Vagina (tissue), 2 donors: Measurements from ENCODE around the gene NT5DC4. TPM values are rescaled to one million over a fixed set of nuclear protein-coding genes. Genes with fewer than 3 reads are reported as not detected.

Experiments
- DNase-seq, 2 donors: peaks; one replicate each; pipeline ENCODE4 v3.0.0-alpha.2; 2017; ENCODE audit errors: extremely low spot score in 2 of 2
- H3K27ac ChIP-seq: fragments of 200-600 bp; sonication (generic); one replicate; pipeline ENCODE4 v1.5.1; 2019
- H3K27me3 ChIP-seq: fragments of 200-600 bp; sonication (generic); one replicate; pipeline ENCODE4 v1.5.1; 2019
- H3K36me3 ChIP-seq, 2 donors: fragments of 200-600 bp; sonication (generic); one replicate each; pipeline ENCODE4 v1.5.1; 2017 to 2019
- H3K4me1 ChIP-seq: fragments of 200-600 bp; sonication (generic); one replicate; pipeline ENCODE4 v1.5.1; 2019
- H3K4me3 ChIP-seq, 2 donors: fragments of 200-600 bp; sonication (generic); 1 replicate in 1 of 2; 2 replicates in 1 of 2; pipeline ENCODE4 v1.5.1; 2016 to 2019
- H3K9me3 ChIP-seq: fragments of 200-600 bp; sonication (generic); one replicate; pipeline ENCODE4 v1.5.1; 2019
- POLR2A ChIP-seq, 2 donors: fragments of 450-650 bp; IDR thresholded peaks; one replicate each; pipeline ENCODE4 v1.6.1; 2017; ENCODE audit warnings: antibody characterized with exemption in 2 of 2, mild to moderate bottlenecking in 2 of 2, moderate library complexity in 2 of 2
- POLR2AphosphoS5 ChIP-seq, 2 donors: sonication (generic); formaldehyde crosslinking; IDR thresholded peaks; one replicate each; pipeline ENCODE4 v1.9.0; 2017; ENCODE audit warnings: antibody characterized with exemption in 2 of 2, mild to moderate bottlenecking in 2 of 2, low read depth in 1 of 2; ENCODE audit not compliant: insufficient read depth in 1 of 2
- intact Hi-C: fragments of 100-400 bp; cut with DNase I; formaldehyde crosslinking; loops from one replicate; pipeline ENCODE4 v1.15.1; 2023
- total RNA-seq: library from RNA; depleted of rRNA; stranded (reverse); fragments of >200 nt; gene quantifications from one replicate; pipeline ENCODE4 v1.2.3, GENCODE V29; 2016
- TF ChIP-seq, protein P1 (sequence below), 3 experiments: fragments of 450-650 bp in 2 of 3; fragments of 200-600 bp in 1 of 3; sonication (generic) in 1 of 3; IDR thresholded peaks; one replicate each; pipeline ENCODE4 v1.5.1; 2017 to 2019; ENCODE audit warnings: antibody characterized with exemption in 3 of 3, mild to moderate bottlenecking in 2 of 3, moderate library complexity in 2 of 3

NT5DC4 gene
- total RNA-seq, 1 donor from 2014 or later: not detected

DNA sequence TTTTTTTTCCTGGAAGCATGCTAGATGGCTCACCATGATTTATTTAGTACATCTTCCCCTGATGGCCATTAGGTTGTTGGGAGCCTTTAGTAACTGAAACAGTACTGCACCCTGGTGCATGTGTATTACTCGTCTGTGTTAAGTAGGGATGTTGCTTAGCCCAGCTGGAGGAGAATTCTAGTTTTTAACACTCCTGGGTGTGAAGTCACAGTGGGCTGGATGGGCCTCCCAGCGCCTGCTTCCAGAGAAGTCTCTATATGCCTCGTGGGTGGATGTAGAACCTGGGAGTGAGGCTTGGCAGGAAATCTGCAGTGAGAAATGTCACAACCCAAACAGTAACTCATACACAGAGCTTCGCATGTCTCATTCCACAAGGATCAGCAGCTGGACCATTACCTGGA lies 28.9 kb upstream of the NT5DC4 start:
- no peaks in the 10 kb centered on the region for H3K27me3 ChIP-seq
- H3K27ac ChIP-seq: no peak overlapping the region
- TF ChIP-seq POLR2A (IDR thresholded peaks at IDR 0.05): no peak
- TF ChIP-seq, protein P1, sequence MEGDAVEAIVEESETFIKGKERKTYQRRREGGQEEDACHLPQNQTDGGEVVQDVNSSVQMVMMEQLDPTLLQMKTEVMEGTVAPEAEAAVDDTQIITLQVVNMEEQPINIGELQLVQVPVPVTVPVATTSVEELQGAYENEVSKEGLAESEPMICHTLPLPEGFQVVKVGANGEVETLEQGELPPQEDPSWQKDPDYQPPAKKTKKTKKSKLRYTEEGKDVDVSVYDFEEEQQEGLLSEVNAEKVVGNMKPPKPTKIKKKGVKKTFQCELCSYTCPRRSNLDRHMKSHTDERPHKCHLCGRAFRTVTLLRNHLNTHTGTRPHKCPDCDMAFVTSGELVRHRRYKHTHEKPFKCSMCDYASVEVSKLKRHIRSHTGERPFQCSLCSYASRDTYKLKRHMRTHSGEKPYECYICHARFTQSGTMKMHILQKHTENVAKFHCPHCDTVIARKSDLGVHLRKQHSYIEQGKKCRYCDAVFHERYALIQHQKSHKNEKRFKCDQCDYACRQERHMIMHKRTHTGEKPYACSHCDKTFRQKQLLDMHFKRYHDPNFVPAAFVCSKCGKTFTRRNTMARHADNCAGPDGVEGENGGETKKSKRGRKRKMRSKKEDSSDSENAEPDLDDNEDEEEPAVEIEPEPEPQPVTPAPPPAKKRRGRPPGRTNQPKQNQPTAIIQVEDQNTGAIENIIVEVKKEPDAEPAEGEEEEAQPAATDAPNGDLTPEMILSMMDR (IDR thresholded peaks at IDR 0.05): no peak
- TF ChIP-seq POLR2AphosphoS5 (IDR thresholded peaks at IDR 0.05; ENCODE audit: insufficient read depth in 1 of 2, low read depth in 1 of 2): no peak
- peaks cover 9% of the 10 kb centered on the region for H3K4me1 ChIP-seq
- H3K4me3 ChIP-seq: no peak overlapping the region
- peak in 1 of 2 donors; percentile 77 for DNase-seq
- intact Hi-C loops: no loop called here
- no peaks in the 10 kb centered on the region for H3K36me3 ChIP-seq
- no peaks in the 10 kb centered on the region for H3K9me3 ChIP-seq

GRCh38 chr2:112692495-112692911 lies 28.3 kb upstream of the NT5DC4 start:
- DNase-seq: peak in 1 of 2 donors; percentile 92
- Histone ChIP-seq H3K27me3 (no peaks in the 10 kb centered on the region), H3K27ac (no peak overlapping the region)

GRCh38 chr2:112692918-112693317 lies 27.9 kb upstream of the NT5DC4 start:
- no peak for DNase-seq
- TF ChIP-seq POLR2A (IDR thresholded peaks at IDR 0.05) (no peak), POLR2AphosphoS5 (IDR thresholded peaks at IDR 0.05; ENCODE audit: insufficient read depth in 1 of 2, low read depth in 1 of 2) (no peak)
- TF ChIP-seq, protein P1 (IDR thresholded peaks at IDR 0.05): no peak
- H3K27me3 ChIP-seq: no peaks in the 10 kb centered on the region
- peaks cover 9% of the 10 kb centered on the region for H3K4me1 ChIP-seq
- H3K4me3 ChIP-seq: no peak overlapping the region
- no peaks in the 10 kb centered on the region for H3K9me3 ChIP-seq
- intact Hi-C loops: no loop called here
- no peaks in the 10 kb centered on the region for H3K36me3 ChIP-seq
- no peak overlapping the region for H3K27ac ChIP-seq

More at GRCh38 chr2:112692495-112692911, 28.3 kb upstream of the NT5DC4 start:
- Histone ChIP-seq H3K36me3 (no peaks in the 10 kb centered on the region), H3K4me1 (peaks cover 9% of the 10 kb centered on the region), H3K9me3 (no peaks in the 10 kb centered on the region), H3K4me3 (no peak overlapping the region)
- intact Hi-C loops: no loop called here
- TF ChIP-seq, protein P1 (IDR thresholded peaks at IDR 0.05): no peak
- TF ChIP-seq POLR2A (IDR thresholded peaks at IDR 0.05) (no peak), POLR2AphosphoS5 (IDR thresholded peaks at IDR 0.05; ENCODE audit: insufficient read depth in 1 of 2, low read depth in 1 of 2) (peak; percentile 34 to 74)

GRCh38 chr2:112693596-112693995 lies 27.2 kb upstream of the NT5DC4 start:
- DNase-seq: no peak
- TF ChIP-seq POLR2A (IDR thresholded peaks at IDR 0.05) (no peak), POLR2AphosphoS5 (IDR thresholded peaks at IDR 0.05; ENCODE audit: insufficient read depth in 1 of 2, low read depth in 1 of 2) (no peak)
- TF ChIP-seq, protein P1 (IDR thresholded peaks at IDR 0.05): no peak
- no peaks in the 10 kb centered on the region for H3K36me3 ChIP-seq
- H3K4me3 ChIP-seq: no peak overlapping the region
- H3K4me1 ChIP-seq: peaks cover 9% of the 10 kb centered on the region
- no peak overlapping the region for H3K27ac ChIP-seq
- H3K27me3 ChIP-seq: no peaks in the 10 kb centered on the region
- intact Hi-C loops: no loop called here
- H3K9me3 ChIP-seq: no peaks in the 10 kb centered on the region

- intact Hi-C loops: no loop called here
Observed at GRCh38 chr2:112694182-112694581, 26.6 kb upstream of the NT5DC4 start.

More at GRCh38 chr2:112694182-112694581, 26.6 kb upstream of the NT5DC4 start:
- Histone ChIP-seq H3K36me3 (no peaks in the 10 kb centered on the region), H3K27ac (no peak overlapping the region), H3K4me3 (no peak overlapping the region), H3K27me3 (no peaks in the 10 kb centered on the region), H3K4me1 (peaks cover 9% of the 10 kb centered on the region), H3K9me3 (no peaks in the 10 kb centered on the region)
- peak in 1 of 2 donors; percentile 56 for DNase-seq
- TF ChIP-seq POLR2AphosphoS5 (IDR thresholded peaks at IDR 0.05; ENCODE audit: insufficient read depth in 1 of 2, low read depth in 1 of 2) (no peak), POLR2A (IDR thresholded peaks at IDR 0.05) (no peak)
- TF ChIP-seq, protein P1 (IDR thresholded peaks at IDR 0.05): no peak
